Measurements from ENCODE around the gene ARMC12. TPM values are rescaled to one million over a fixed set of nuclear protein-coding genes. Genes with fewer than 3 reads are reported as not detected.

The ARMC12 gene
- total and polyA plus RNA-seq, 2 of the 4 experiments (the other 2 are of a cell fraction): 0.18 to 0.74 TPM

- no TSS peak for BruUV-seq (replicated peaks)
- CTCF ChIA-PET: no interaction called here
- POLR2A ChIA-PET (ENCODE audit: unreplicated experiment): no interaction called here
These were observed 9.4 kb upstream of the ARMC12 start for GRCh38 chr6:35727231-35727934.

More at GRCh38 chr6:35727231-35727934, 9.4 kb upstream of the ARMC12 start:
- H3K56ac ChIP-seq (ENCODE audit: extremely low read depth, insufficient read depth, low read length): peak overlapping the region; percentile 32
- peak overlapping the region; percentile 92 for H2AK9ac ChIP-seq (replicated peaks; ENCODE audit: low read depth, low read length, poor library complexity)
- H4K91ac ChIP-seq (ENCODE audit: insufficient read depth, low read depth, low read length): peak overlapping the region; percentile 53
- 0% methylated on average over 2 of the region's 29 CpGs; no CpG with 5 or more reads in 1 of the 2 experiments for WGBS, 2 experiments (ENCODE audit: extremely low coverage in 2 of 2, insufficient read length in 1 of 2)
- H2AFZ ChIP-seq (replicated peaks; ENCODE audit: low read length, poor library complexity): peak overlapping the region; percentile 97
- no peaks in the 10 kb centered on the region for H3K9me3 ChIP-seq (ENCODE audit: control insufficient read depth, insufficient read depth, low read length)
- no peak overlapping the region for H3K18ac ChIP-seq (ENCODE audit: low read depth, low read length)
- H3K4me2 ChIP-seq (ENCODE audit: low read depth, low read length): peak overlapping the region; percentile 87
- H2BK120ac ChIP-seq (ENCODE audit: low read depth, low read length): peak overlapping the region; percentile 69
- dilution Hi-C loops (cut with HindIII; ENCODE audit: low sequenced_read_pairs, unreplicated experiment): no loop called here
- peak overlapping the region; percentile 74; the same call in 1 of the 2 replicates for H3K23ac ChIP-seq (ENCODE audit: low read depth, low read length)
- peak overlapping the region; percentile 53 for H3K4me3 ChIP-seq (ENCODE audit: insufficient read depth, low read depth, low read length)
- H3K4me1 ChIP-seq (ENCODE audit: control insufficient read depth, insufficient read depth, low read length): peaks cover 16% of the 10 kb centered on the region
- peak overlapping the region; percentile 78 for H2AK5ac ChIP-seq (ENCODE audit: low read depth, low read length)
- H2BK20ac ChIP-seq (ENCODE audit: low read depth, low read length): peak overlapping the region; percentile 57
- TF ChIP-seq ELK1 (IDR thresholded peaks at IDR 0.05; ENCODE audit: borderline replicate concordance, low read depth, low read length): no peak
- no peak for TF ChIP-seq CTCF (conservative IDR thresholded peaks at IDR 0.05; ENCODE audit: low read depth, low read length)
- peak; percentile 35; the same call in 1 of the 2 replicates for TF ChIP-seq BHLHE40 (IDR thresholded peaks at IDR 0.05; ENCODE audit: low read depth, low read length)
- TF ChIP-seq USF2 (IDR thresholded peaks at IDR 0.05; ENCODE audit: low read depth, low read length): peak; percentile 83
- H3K36me3 ChIP-seq (ENCODE audit: control insufficient read depth, insufficient read depth, low read length): no peaks in the 10 kb centered on the region
- intact Hi-C loops (cut with micrococcal nuclease): no loop called here
- ATAC-seq (ENCODE audit: low read depth) (peak; percentile 37), DNase-seq (peak; percentile 60)
- no peaks in the 10 kb centered on the region for H4K20me1 ChIP-seq (ENCODE audit: insufficient read depth, low read length)
- H3K9ac ChIP-seq (ENCODE audit: low read depth, low read length): peak overlapping the region; percentile 17; the same call in 1 of the 2 replicates
- peaks cover 10% of the 10 kb centered on the region for H3K9me1 ChIP-seq (ENCODE audit: insufficient read depth, low read length)
- in situ Hi-C loops (cut with MboI; ENCODE audit: low sequenced_read_pairs): loop anchor here (5.0 to 25.0 kb wide), 2 partner anchors 35 to 415 kb away; no protein-coding TSS in a partner anchor
- H4K5ac ChIP-seq (ENCODE audit: low read depth, low read length): 0 out of 2 replicates have a peak overlapping the region, but pooled peaks have one; percentile 4
- H2BK5ac ChIP-seq (ENCODE audit: low read depth, low read length, poor library complexity, severe bottlenecking): peak overlapping the region; percentile 26
- H2BK15ac ChIP-seq (ENCODE audit: low read depth, low read length): peak overlapping the region; percentile 54; the same call in 1 of the 3 replicates
- H3K4ac ChIP-seq (ENCODE audit: low read depth, low read length): peak overlapping the region; percentile 31
- H3K14ac ChIP-seq (replicated peaks; ENCODE audit: low read depth, low read length): peak overlapping the region; percentile 50; the same call in 1 of the 2 replicates
- peak overlapping the region; percentile 39 to 75; a peak in 3 of 4 replicates for H4K8ac ChIP-seq (ENCODE audit: low read depth in 2 of 2, low read length in 2 of 2)
- no peaks in the 10 kb centered on the region for H3K79me1 ChIP-seq (ENCODE audit: low read depth in 1 of 2, low read length in 2 of 2)
- H3K27ac ChIP-seq (ENCODE audit: insufficient read depth, low read length): peak overlapping the region; percentile 34
- no peaks in the 10 kb centered on the region for H3K27me3 ChIP-seq (ENCODE audit: control insufficient read depth, insufficient read depth, low read length)
